ENCODE results near the gene VPS52.

Gene VPS52

DNA sequence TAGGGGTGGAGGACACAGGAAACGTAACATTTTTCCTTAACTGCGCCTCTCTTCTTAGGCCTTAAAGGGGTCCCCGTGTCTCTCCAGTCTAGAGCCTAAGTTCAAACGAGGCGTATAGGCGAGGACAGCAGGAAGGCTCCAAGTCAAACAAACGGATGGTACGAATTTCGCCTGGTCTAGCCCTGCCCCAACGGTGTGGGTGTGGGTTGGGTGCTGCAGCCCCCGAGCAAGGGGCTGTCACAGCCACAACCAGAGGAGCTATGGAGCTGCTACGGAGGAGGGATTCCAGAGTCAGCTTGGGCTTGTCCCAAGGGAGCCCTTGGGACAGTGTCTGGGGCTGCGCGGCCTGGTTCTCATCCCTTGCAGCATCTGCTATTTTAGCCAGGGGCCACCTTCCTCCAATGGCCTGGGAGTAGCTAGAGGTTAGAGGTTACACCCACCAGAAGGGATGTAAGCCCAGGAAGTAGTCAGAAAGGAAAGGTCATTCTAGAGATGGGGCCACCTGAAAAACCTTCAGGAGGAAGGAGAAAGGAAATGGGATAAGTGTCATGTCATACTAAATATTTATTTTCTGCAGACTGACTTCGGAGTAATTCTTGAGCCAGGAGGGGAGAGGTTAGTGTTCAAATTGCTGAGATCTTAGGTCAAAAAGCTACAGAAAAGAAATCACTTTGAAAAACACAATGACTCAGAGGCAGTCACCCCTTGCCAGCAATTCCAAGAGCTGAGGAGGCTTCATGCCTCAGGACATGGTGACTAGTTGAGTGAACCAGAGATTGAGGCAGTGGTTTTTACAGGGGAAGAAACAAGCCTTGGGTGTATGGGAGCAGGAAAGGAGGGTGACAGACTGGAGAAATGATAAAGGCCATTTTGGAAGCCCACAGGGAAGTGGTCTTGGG lies 21.7 kb downstream of the VPS52 start:
- no peak overlapping the region for H2BK120ac ChIP-seq (ENCODE audit: low read depth, low read length)
- no peaks in the 10 kb centered on the region for H3K79me1 ChIP-seq (ENCODE audit: low read depth, low read length)
- H3K9ac ChIP-seq (ENCODE audit: low read depth, low read length, poor library complexity) = peak overlapping the region; percentile 92
- no peak for DNase-seq (ENCODE audit: low spot score)
- peak overlapping the region; percentile 67 to 80 for H3K4me3 ChIP-seq (ENCODE audit: low read length in 2 of 2)
- no peak overlapping the region for H2BK15ac ChIP-seq (ENCODE audit: low read length)
- H3K27me3 ChIP-seq (ENCODE audit: control insufficient read depth in 3 of 3, insufficient read depth in 3 of 3, low read depth in 1 of 3, low read length in 3 of 3) = peaks cover 0 to 3% (median 0%) of the 10 kb centered on the region in 3 experiments
- peak overlapping the region; percentile 87 for H2AFZ ChIP-seq (ENCODE audit: low read length)
- peaks cover 9 to 13% of the 10 kb centered on the region in 2 donors for H3K4me1 ChIP-seq (ENCODE audit: control insufficient read depth in 2 of 2, insufficient read depth in 1 of 2, low read depth in 1 of 2, low read length in 2 of 2)
- peak overlapping the region; percentile 62 for H3K27ac ChIP-seq (replicated peaks; ENCODE audit: low read length)
- no peak overlapping the region for H4K8ac ChIP-seq (ENCODE audit: low read depth, low read length)
- no CpG with 5 or more reads among the region's 15 CpGs for WGBS, 2 donors (ENCODE audit: extremely low coverage in 2 of 2, insufficient read length in 2 of 2, insufficient replicate concordance in 1 of 2)
- peak overlapping the region; percentile 77 for H3K4me2 ChIP-seq (ENCODE audit: insufficient read depth, low read length, poor library complexity, severe bottlenecking)
- H3K18ac ChIP-seq (ENCODE audit: low read length) = peak overlapping the region; percentile 84
- H2BK12ac ChIP-seq (ENCODE audit: low read length) = no peak overlapping the region
- no peak overlapping the region for H3K14ac ChIP-seq (ENCODE audit: low read length)
- no peak overlapping the region for H3K4ac ChIP-seq (ENCODE audit: low read length)
- no peak overlapping the region for H2AK5ac ChIP-seq (ENCODE audit: low read depth, low read length)
- no peaks in the 10 kb centered on the region for H3K9me3 ChIP-seq (replicated peaks in 1 of 2; ENCODE audit: control insufficient read depth in 2 of 2, insufficient read depth in 1 of 2, low read depth in 1 of 2, low read length in 2 of 2)
- peak overlapping the region; percentile 7 for H2BK5ac ChIP-seq (ENCODE audit: low read length)
- peaks cover 3 to 26% of the 10 kb centered on the region in 2 donors for H3K36me3 ChIP-seq (replicated peaks in 1 of 2; ENCODE audit: control insufficient read depth in 2 of 2, insufficient read depth in 2 of 2, low read length in 2 of 2)
- H3K23ac ChIP-seq (ENCODE audit: low read depth, low read length, poor library complexity) = peak overlapping the region; percentile 94
- H4K91ac ChIP-seq (ENCODE audit: low read depth, low read length, poor library complexity) = no peak overlapping the region

DNA sequence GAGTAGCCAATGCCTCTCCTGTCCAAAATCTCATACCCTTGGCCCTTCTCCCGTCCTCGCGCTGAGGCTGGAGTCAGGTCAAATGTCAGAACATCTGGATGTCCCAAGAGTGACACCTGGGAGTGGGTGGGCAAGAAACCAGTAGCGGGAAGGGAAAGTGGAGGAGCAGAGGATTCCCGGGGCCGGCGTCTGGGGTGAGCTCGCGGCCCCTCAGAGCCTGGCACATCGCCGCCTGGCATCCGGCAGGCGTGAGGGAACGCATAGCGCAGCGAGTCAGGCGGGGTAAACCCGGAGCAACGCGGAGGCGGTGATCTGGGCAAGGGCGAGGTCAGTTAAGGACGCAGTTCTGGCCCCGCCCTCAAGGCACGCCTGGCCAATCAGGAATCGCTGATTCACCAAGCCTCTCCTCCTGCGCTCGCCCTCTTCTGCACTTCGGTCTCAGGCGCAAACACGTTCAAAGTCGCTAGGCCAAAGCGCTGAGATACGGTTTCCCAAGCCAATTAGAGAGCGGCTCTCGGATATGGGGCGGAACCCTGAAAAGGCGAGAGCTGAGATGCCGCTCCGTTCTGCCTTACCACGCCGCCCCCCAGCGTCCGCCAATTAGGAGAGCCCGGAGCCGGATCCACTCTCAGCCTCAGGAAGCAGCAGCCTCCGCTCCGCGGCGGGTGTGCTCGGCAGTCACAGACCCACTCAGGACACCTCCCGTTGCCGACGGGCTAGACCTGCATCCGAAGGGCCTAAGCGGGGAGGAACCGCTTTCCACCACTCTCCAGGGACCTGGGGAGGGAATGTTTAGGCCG lies 22.5 kb downstream of the VPS52 start:
- no peak overlapping the region for H3K14ac ChIP-seq (ENCODE audit: low read length)
- peaks cover 0 to 3% (median 0%) of the 10 kb centered on the region in 3 experiments for H3K27me3 ChIP-seq (ENCODE audit: control insufficient read depth in 3 of 3, insufficient read depth in 3 of 3, low read depth in 1 of 3, low read length in 3 of 3)
- peak overlapping the region; percentile 91 for H3K4me2 ChIP-seq (ENCODE audit: insufficient read depth, low read length, poor library complexity, severe bottlenecking)
- DNase-seq (ENCODE audit: low spot score) = peak; percentile 96
- peak overlapping the region; percentile 7 for H2BK5ac ChIP-seq (ENCODE audit: low read length)
- peak overlapping the region; percentile 84 for H3K18ac ChIP-seq (ENCODE audit: low read length)
- H3K4ac ChIP-seq (ENCODE audit: low read length) = no peak overlapping the region
- peak overlapping the region; percentile 62 for H3K27ac ChIP-seq (replicated peaks; ENCODE audit: low read length)
- H3K79me1 ChIP-seq (ENCODE audit: low read depth, low read length) = no peaks in the 10 kb centered on the region
- WGBS, 2 donors (ENCODE audit: extremely low coverage in 2 of 2, insufficient read length in 2 of 2, insufficient replicate concordance in 1 of 2) = no CpG with 5 or more reads among the region's 58 CpGs
- H2BK15ac ChIP-seq (ENCODE audit: low read length) = no peak overlapping the region
- no peak overlapping the region for H4K8ac ChIP-seq (ENCODE audit: low read depth, low read length)
- H3K9ac ChIP-seq (ENCODE audit: low read depth, low read length, poor library complexity) = peak overlapping the region; percentile 92
- H3K9me3 ChIP-seq (replicated peaks in 1 of 2; ENCODE audit: control insufficient read depth in 2 of 2, insufficient read depth in 1 of 2, low read depth in 1 of 2, low read length in 2 of 2) = no peaks in the 10 kb centered on the region
- no peak overlapping the region for H4K91ac ChIP-seq (ENCODE audit: low read depth, low read length, poor library complexity)
- H2AK5ac ChIP-seq (ENCODE audit: low read depth, low read length) = no peak overlapping the region
- peaks cover 3 to 22% of the 10 kb centered on the region in 2 donors for H3K36me3 ChIP-seq (replicated peaks in 1 of 2; ENCODE audit: control insufficient read depth in 2 of 2, insufficient read depth in 2 of 2, low read length in 2 of 2)
- peak overlapping the region; percentile 67 to 80 for H3K4me3 ChIP-seq (ENCODE audit: low read length in 2 of 2)
- H2BK120ac ChIP-seq (ENCODE audit: low read depth, low read length) = no peak overlapping the region
- no peak overlapping the region for H2BK12ac ChIP-seq (ENCODE audit: low read length)
- H3K4me1 ChIP-seq (ENCODE audit: control insufficient read depth in 2 of 2, insufficient read depth in 1 of 2, low read depth in 1 of 2, low read length in 2 of 2) = peaks cover 9 to 13% of the 10 kb centered on the region in 2 donors
- peak overlapping the region; percentile 87 for H2AFZ ChIP-seq (ENCODE audit: low read length)
- H3K23ac ChIP-seq (ENCODE audit: low read depth, low read length, poor library complexity) = peak overlapping the region; percentile 94

DNA sequence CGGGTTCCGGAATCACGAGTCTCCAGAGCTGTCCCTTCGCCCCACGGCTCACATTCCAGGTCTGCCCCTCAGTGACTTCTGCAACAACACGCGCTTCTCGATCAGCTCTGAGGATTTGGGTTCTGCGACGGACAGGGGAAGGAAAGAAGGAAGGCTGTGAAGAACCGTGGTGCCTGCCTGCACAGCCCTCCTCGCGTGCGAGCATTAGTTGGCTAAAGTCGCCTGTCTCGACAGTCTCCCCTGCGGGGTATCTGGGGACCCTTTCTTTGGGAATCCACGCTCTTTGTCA lies 23.1 kb downstream of the VPS52 start:
- no peak overlapping the region for H3K27ac ChIP-seq (replicated peaks; ENCODE audit: low read length)
- no CpG with 5 or more reads among the region's 18 CpGs for WGBS, 2 donors (ENCODE audit: extremely low coverage in 2 of 2, insufficient read length in 2 of 2, insufficient replicate concordance in 1 of 2)

More for the DNA sequence above, 23.1 kb downstream of the VPS52 start:
- no peak overlapping the region for H3K18ac ChIP-seq (ENCODE audit: low read length)
- peak overlapping the region; percentile 35 for H3K23ac ChIP-seq (ENCODE audit: low read depth, low read length, poor library complexity)
- peak overlapping the region; percentile 54 for H2BK15ac ChIP-seq (ENCODE audit: low read length)
- no peaks in the 10 kb centered on the region for H3K9me3 ChIP-seq (replicated peaks in 1 of 2; ENCODE audit: control insufficient read depth in 2 of 2, insufficient read depth in 1 of 2, low read depth in 1 of 2, low read length in 2 of 2)
- no peak overlapping the region for H4K8ac ChIP-seq (ENCODE audit: low read depth, low read length)
- H3K4me2 ChIP-seq (ENCODE audit: insufficient read depth, low read length, poor library complexity, severe bottlenecking) = peak overlapping the region; percentile 91
- peaks cover 0 to 3% (median 0%) of the 10 kb centered on the region in 3 experiments for H3K27me3 ChIP-seq (ENCODE audit: control insufficient read depth in 3 of 3, insufficient read depth in 3 of 3, low read depth in 1 of 3, low read length in 3 of 3)
- no peak overlapping the region for H4K91ac ChIP-seq (ENCODE audit: low read depth, low read length, poor library complexity)
- H2BK12ac ChIP-seq (ENCODE audit: low read length) = no peak overlapping the region
- H2AFZ ChIP-seq (ENCODE audit: low read length) = peak overlapping the region; percentile 87
- H2BK5ac ChIP-seq (ENCODE audit: low read length) = no peak overlapping the region
- no peak overlapping the region for H3K14ac ChIP-seq (ENCODE audit: low read length)
- peaks cover 9 to 13% of the 10 kb centered on the region in 2 donors for H3K4me1 ChIP-seq (ENCODE audit: control insufficient read depth in 2 of 2, insufficient read depth in 1 of 2, low read depth in 1 of 2, low read length in 2 of 2)
- no peak overlapping the region for H3K9ac ChIP-seq (ENCODE audit: low read depth, low read length, poor library complexity)
- no peak overlapping the region for H2AK5ac ChIP-seq (ENCODE audit: low read depth, low read length)
- H3K4ac ChIP-seq (ENCODE audit: low read length) = no peak overlapping the region
- H2BK120ac ChIP-seq (ENCODE audit: low read depth, low read length) = no peak overlapping the region
- H3K36me3 ChIP-seq (replicated peaks in 1 of 2; ENCODE audit: control insufficient read depth in 2 of 2, insufficient read depth in 2 of 2, low read length in 2 of 2) = peaks cover 3 to 20% of the 10 kb centered on the region in 2 donors
- no peaks in the 10 kb centered on the region for H3K79me1 ChIP-seq (ENCODE audit: low read depth, low read length)
- no peak for DNase-seq (ENCODE audit: low spot score)
- peak overlapping the region; percentile 61 to 67 for H3K4me3 ChIP-seq (ENCODE audit: low read length in 2 of 2)

Data from neuronal stem cell (in vitro differentiated cells).